ENCODE measurements around the gene RFWD3.
"Not testable (repeated sequence)": the region's sequence is repeated elsewhere in the genome, so short reads cannot be mapped to it uniquely, and the experiment has no call there.

Gene RFWD3, protein sequence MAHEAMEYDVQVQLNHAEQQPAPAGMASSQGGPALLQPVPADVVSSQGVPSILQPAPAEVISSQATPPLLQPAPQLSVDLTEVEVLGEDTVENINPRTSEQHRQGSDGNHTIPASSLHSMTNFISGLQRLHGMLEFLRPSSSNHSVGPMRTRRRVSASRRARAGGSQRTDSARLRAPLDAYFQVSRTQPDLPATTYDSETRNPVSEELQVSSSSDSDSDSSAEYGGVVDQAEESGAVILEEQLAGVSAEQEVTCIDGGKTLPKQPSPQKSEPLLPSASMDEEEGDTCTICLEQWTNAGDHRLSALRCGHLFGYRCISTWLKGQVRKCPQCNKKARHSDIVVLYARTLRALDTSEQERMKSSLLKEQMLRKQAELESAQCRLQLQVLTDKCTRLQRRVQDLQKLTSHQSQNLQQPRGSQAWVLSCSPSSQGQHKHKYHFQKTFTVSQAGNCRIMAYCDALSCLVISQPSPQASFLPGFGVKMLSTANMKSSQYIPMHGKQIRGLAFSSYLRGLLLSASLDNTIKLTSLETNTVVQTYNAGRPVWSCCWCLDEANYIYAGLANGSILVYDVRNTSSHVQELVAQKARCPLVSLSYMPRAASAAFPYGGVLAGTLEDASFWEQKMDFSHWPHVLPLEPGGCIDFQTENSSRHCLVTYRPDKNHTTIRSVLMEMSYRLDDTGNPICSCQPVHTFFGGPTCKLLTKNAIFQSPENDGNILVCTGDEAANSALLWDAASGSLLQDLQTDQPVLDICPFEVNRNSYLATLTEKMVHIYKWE

GRCh38 chr16:74666425-74667254 lies at the start of gene RFWD3:
Gene RFWD3 (minus strand): TSS chr16:74666877. CDS start chr16:74661449, 5,428 bp downstream.
- peak; percentile 71 for DNase-seq (ENCODE audit: low read depth)

- no peak for DNase-seq (ENCODE audit: low read depth)
Measured at GRCh38 chr16:74716355-74716754, 49.7 kb upstream of the RFWD3 start.

DNA sequence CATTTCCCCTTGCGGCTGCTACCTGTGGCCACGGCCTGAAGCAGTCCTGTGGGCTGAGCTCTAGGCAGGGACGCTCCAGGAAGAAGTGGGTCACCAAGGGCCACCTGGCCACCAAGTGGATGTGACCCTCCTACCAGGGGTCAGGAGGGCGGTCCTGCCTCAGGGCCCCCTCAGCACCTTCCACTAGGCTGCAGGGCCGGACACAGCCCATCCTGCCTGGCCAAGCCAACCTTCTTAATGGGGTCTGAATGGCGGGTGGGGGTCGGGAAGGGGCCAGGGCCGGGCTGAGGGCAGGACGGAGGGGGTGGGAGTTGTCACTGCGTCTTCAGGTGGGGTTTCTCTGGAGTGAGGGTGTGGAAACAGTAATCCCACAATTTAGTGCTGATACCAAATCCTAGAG lies 47.2 kb upstream of the RFWD3 start:
- no peak for DNase-seq (ENCODE audit: low read depth)

- DNase-seq (ENCODE audit: low read depth), result no peak
Measured at GRCh38 chr16:74713325-74713724, 46.6 kb upstream of the RFWD3 start.

GRCh38 chr16:74711938-74712337 lies 45.3 kb upstream of the RFWD3 start:
- DNase-seq (ENCODE audit: low read depth), result no peak

DNA sequence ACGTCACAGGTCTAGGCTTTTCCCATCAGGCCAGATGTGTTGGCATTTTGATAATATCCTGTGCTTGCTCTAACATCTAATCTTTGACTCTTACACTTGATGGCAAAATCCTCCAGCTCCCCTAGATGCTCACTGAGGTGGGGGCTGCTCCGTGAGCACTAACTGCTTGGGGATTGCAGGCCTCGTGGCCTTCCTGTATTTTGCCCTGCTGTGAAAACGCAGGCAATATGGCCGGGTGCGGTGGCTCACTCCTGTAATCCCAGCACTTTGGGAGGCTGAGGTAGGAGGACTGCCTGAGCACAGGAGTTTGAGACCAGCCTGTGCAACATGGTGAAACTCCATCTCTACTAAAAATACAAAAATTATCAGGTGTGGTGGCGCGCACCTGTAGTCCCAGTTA lies 43.7 kb upstream of the RFWD3 start:
- DNase-seq (ENCODE audit: low read depth), result no peak

DNA sequence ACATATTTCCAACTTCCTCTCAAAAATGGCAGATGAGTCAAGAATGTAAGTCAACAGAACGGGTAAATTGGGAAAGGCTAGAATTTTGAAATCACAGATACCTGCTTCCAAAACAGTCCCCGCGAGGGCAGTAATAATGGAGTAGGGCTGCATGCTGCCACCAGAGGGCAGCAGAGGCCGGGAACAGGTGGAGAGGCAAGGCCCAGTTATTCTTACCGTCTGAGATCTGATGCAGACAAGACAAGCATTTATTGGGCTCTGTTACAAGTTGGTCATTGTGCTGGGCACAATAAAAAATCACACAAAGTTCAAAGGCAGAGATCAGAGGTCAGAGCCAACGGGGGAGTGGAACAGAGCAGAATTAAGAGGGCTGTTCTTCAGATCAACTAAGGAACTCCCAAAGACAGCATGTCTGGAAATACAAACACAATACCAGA lies 42.8 kb upstream of the RFWD3 start:
- DNase-seq (ENCODE audit: low read depth), result peak; percentile 58

- peak; percentile 26 for DNase-seq (ENCODE audit: low read depth)
Measured at GRCh38 chr16:74700438-74701225, 34.0 kb upstream of the RFWD3 start, which contains the start of gene MLKL. Gene MLKL (minus strand): TSS chr16:74700862. CDS start chr16:74695757, 5,105 bp downstream.

DNA sequence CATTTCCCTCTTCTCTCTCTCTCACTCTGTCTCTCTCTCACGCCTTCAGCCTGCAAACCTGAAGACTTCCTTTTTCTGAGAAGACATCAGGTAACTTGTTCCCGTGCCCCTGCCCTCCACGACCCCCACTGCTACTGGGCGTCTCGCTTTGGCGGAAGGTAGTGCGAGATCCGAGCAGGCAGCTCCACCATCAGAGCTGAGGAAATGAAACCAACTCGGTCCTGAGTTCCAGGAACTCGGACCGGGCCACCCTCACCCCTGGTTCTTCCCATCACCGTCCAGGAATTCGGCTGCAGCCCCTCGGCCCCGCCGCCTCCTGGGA lies 33.4 kb upstream of the RFWD3 start:
- DNase-seq (ENCODE audit: low read depth), result no peak

- DNase-seq (ENCODE audit: low read depth), result no peak
Measured at GRCh38 chr16:74699666-74700065, 33.0 kb upstream of the RFWD3 start.

DNA sequence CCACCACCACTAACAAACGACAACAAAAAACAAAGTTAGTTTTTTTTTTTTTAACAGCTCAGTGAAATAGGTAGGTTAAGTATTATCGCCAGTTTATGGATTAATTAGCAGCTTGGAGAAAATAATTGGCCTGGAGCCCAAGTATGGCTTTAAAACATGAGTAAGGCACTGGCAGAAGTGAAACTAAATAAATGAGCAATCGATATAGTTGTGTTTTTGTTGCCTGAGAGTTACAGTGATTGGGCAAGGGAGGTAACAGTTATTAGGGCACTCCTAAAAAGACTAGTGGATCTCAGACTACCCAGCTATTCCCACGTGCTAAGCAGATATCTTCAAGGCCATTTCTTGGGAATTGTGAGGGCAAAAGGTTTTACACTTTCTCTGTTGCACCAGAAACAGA lies 31.5 kb upstream of the RFWD3 start:
- DNase-seq (ENCODE audit: low read depth), result no peak

DNA sequence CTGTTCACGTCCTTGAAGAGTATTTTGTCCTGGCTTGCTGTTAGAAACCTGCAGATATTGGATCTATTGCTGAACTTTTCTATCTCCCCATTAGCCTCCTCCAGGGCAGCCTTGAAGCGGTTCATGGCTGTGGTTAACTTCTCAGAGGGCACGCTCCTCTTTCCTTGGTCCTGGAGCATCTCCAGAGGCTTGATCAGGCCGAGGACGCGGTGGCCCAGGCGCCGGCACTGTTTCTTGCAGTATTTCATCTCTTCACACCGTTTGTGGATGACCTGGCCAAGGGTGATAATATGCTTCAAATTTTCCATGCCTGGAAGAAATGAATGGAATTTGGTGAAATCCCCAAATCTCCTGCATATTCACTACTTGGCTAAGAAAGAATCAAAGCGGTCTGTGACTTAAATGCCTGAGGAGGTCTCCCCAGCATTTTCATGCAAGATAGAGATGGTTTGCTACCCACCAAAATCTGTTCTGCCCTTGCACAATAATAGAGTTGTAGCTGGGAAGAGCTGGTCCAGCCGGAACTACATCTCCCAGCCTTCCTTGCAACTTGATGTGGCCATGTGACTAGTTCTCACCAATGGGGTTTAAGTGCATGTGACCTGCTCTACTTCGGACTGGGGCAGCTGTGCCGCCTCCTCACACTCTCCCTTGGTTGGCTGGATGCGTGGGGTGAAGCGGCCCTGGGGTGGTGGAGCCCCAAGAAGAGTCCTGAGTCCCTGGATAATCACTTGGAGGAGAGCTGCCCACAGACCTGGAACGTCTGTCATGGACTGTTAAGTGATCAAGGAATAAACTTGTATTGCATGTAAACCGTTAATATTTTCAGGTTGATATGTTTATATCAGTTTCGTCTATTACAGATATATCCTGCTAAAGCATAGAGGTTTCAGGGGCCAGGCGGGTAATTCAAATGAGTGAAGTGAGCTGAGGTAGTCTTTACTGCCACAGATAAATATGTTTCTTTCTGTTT lies 29.1 kb upstream of the RFWD3 start:
- DNase-seq (ENCODE audit: low read depth), result no peak

DNA sequence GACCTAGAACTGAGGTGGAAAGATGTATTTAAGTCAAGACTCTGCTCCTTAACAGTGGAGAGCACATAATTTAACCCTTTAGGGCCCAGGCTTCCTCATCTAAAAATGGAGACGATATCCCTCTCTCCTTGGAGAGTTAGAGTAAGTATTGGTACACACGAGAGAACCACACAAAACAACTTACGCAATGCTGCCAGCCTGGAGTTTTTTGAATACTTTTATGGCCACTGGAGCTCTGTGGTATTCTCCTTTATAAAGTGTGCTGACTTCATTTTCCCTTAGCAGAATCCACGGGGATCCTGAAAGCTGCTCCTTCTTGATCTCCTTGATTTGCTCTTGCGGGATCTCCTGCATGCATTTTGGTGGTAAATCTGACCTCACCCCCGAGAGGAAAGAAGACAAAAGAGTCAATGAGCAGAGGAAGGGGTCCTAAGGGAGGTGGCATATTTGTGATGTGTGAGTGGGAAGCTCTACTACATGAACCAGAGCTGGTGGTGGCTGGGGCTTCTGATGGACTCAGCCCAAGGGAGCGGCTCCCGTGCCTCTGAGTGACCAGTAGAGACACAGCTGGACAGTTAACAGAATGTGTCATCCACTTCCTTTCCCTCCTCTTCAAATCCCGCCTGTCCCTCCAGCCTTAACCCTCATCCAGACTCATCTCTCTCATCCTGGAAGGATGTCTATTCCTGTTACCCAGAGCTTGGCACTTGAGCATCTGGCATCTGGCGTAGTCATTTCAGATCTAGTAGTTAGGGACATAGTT lies 24.6 kb upstream of the RFWD3 start:
- no peak for DNase-seq (ENCODE audit: low read depth)

GRCh38 chr16:74682556-74682955 lies 15.9 kb upstream of the RFWD3 start:
- no peak for DNase-seq (ENCODE audit: low read depth)

DNA sequence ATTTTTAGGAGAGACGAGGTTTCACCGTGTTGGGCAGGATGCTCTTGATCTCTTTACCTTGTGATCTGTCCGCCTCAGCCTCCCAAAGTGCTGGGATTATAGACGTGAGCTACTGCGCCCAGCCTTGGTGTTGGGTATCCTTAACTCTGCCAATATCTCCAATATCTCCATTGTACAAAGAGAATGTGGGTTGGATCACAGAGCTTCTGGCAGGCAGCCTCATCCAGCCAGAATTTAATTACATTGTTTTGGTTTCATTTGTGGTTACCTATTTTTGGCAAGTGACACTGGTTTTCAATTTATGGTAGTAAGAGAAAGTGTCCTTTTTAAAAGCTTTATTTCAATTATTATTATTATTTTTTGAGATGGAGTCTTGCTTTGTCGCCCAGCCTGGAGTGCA lies 14.0 kb upstream of the RFWD3 start:
- no peak for DNase-seq (ENCODE audit: low read depth)

GRCh38 chr16:74679983-74680382 lies 13.3 kb upstream of the RFWD3 start:
- DNase-seq (ENCODE audit: low read depth), result no peak

GRCh38 chr16:74677868-74678267 lies 11.2 kb upstream of the RFWD3 start:
- no peak for DNase-seq (ENCODE audit: low read depth)

DNA sequence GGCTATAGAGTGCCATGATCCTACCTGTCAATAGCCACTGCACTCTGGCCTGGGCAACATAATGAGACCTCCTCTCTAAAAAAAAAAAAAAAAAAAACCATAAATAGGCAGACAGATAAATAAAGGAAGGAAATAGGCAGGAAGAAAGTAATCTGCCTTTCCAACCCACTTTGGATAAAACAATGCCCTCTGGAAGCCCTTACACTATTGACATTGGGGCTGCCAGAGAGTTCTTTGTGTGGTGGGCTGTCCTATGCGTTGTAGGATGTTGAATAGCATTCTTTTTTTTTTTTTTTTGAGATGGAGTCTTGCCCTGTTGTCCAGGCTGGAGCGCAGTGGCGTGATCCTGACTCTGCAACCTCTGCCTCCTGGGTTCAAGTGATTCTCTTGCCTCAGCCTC lies 7.2 kb upstream of the RFWD3 start:
- DNase-seq (ENCODE audit: low read depth), result no peak

- not testable (repeated sequence) for DNase-seq (ENCODE audit: low read depth)
Measured at GRCh38 chr16:74668877-74669276, 2.2 kb upstream of the RFWD3 start.

DNA sequence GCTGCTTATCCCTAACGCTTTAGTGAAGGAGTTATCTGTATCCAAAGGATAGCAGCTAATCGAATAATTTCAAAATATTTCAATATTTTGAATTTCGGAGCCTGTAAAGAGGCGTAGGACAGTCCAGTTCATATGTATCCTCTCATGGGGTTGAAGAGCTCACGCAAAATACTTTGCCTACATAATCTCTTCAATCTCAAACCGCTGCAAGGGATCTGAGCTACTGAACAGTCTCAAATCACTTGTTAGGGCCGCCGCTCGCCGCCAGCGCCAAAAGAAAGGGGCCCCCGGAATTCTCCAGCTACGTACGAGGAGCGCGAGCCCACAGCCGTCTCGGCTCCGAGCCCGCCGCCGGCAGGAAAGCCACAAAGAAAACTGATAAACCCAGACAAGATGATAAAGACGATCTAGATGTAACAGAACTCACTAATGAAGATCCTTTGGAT lies 601 bp upstream of the RFWD3 start:
- DNase-seq (ENCODE audit: low read depth), result peak; percentile 11
